ENCODE measurements around the gene RAP1GDS1.
"Not testable (repeated sequence)": the region's sequence is repeated elsewhere in the genome, so short reads cannot be mapped to it uniquely, and the experiment has no call there.

Gene RAP1GDS1

GRCh38 chr4:98288671-98289070 lies 27.5 kb downstream of the RAP1GDS1 start:
- not testable (repeated sequence) for DNase-seq (ENCODE audit: low read depth)

- no peak for DNase-seq (ENCODE audit: low read depth)
Measured at GRCh38 chr4:98289375-98289774, 28.2 kb downstream of the RAP1GDS1 start.

- DNase-seq (ENCODE audit: low read depth) = no peak
Measured at GRCh38 chr4:98290511-98290910, 29.3 kb downstream of the RAP1GDS1 start.

GRCh38 chr4:98293104-98293887 lies 32.1 kb downstream of the RAP1GDS1 start:
- no peak for DNase-seq (ENCODE audit: low read depth)

- no peak for DNase-seq (ENCODE audit: low read depth)
Measured at GRCh38 chr4:98298022-98298421, 36.8 kb downstream of the RAP1GDS1 start.

GRCh38 chr4:98300706-98301105 lies 39.5 kb downstream of the RAP1GDS1 start:
- DNase-seq (ENCODE audit: low read depth) = no peak

GRCh38 chr4:98305576-98305975 lies 44.4 kb downstream of the RAP1GDS1 start:
- no peak for DNase-seq (ENCODE audit: low read depth)

- no peak for DNase-seq (ENCODE audit: low read depth)
Measured at GRCh38 chr4:98310867-98311266, 49.7 kb downstream of the RAP1GDS1 start.

GRCh38 chr4:98311656-98312055 lies 50.5 kb downstream of the RAP1GDS1 start:
- no peak for DNase-seq (ENCODE audit: low read depth)

GRCh38 chr4:98314791-98315565 lies 53.8 kb downstream of the RAP1GDS1 start:
- no peak for DNase-seq (ENCODE audit: low read depth)

- DNase-seq (ENCODE audit: low read depth) = no peak
Measured at GRCh38 chr4:98318521-98318920, 57.3 kb downstream of the RAP1GDS1 start.

- no peak for DNase-seq (ENCODE audit: low read depth)
Measured at GRCh38 chr4:98319021-98319420, 57.8 kb downstream of the RAP1GDS1 start.

GRCh38 chr4:98326168-98326567 lies 65.0 kb downstream of the RAP1GDS1 start:
- DNase-seq (ENCODE audit: low read depth) = no peak

GRCh38 chr4:98327694-98328093 lies 66.5 kb downstream of the RAP1GDS1 start:
- no peak for DNase-seq (ENCODE audit: low read depth)

- not testable (repeated sequence) for DNase-seq (ENCODE audit: low read depth)
Measured at GRCh38 chr4:98329879-98330640, 68.9 kb downstream of the RAP1GDS1 start.

GRCh38 chr4:98332017-98332416 lies 70.8 kb downstream of the RAP1GDS1 start:
- no peak for DNase-seq (ENCODE audit: low read depth)

GRCh38 chr4:98334461-98334860 lies 73.3 kb downstream of the RAP1GDS1 start:
- DNase-seq (ENCODE audit: low read depth) = no peak

GRCh38 chr4:98338761-98339438 lies 77.7 kb downstream of the RAP1GDS1 start:
- DNase-seq (ENCODE audit: low read depth) = no peak

GRCh38 chr4:98341309-98341708 lies 80.1 kb downstream of the RAP1GDS1 start:
- DNase-seq (ENCODE audit: low read depth) = no peak

GRCh38 chr4:98343626-98344025 lies 82.4 kb downstream of the RAP1GDS1 start:
- no peak for DNase-seq (ENCODE audit: low read depth)

GRCh38 chr4:98345838-98346237 lies 84.7 kb downstream of the RAP1GDS1 start:
- DNase-seq (ENCODE audit: low read depth) = no peak

- DNase-seq (ENCODE audit: low read depth) = no peak
Measured at GRCh38 chr4:98352396-98352795, 91.2 kb downstream of the RAP1GDS1 start.
